GM23338 (cell line): ENCODE data around the gene WWC1.

Source experiments
- EZH2 ChIP-seq: fragments of 200-600 bp; sonication (generic); IDR thresholded peaks from one replicate; pipeline ENCODE4 v1.8.0; 2017; ENCODE audit warnings: antibody characterized with exemption, mild to moderate bottlenecking, low read depth; ENCODE audit not compliant: unreplicated experiment
- TF ChIP-seq, protein P1 (sequence below), 2 experiments: fragments of 200-600 bp in 1 of 2; sonication (generic) in 1 of 2; conservative IDR thresholded peaks; 2 replicates each; pipeline versions ENCODE4 v1.5.1 to v1.6.1; 2016 to 2017; ENCODE audit warnings: antibody characterized with exemption in 2 of 2, low read depth in 2 of 2, mild to moderate bottlenecking in 2 of 2, moderate library complexity in 1 of 2

DNA sequence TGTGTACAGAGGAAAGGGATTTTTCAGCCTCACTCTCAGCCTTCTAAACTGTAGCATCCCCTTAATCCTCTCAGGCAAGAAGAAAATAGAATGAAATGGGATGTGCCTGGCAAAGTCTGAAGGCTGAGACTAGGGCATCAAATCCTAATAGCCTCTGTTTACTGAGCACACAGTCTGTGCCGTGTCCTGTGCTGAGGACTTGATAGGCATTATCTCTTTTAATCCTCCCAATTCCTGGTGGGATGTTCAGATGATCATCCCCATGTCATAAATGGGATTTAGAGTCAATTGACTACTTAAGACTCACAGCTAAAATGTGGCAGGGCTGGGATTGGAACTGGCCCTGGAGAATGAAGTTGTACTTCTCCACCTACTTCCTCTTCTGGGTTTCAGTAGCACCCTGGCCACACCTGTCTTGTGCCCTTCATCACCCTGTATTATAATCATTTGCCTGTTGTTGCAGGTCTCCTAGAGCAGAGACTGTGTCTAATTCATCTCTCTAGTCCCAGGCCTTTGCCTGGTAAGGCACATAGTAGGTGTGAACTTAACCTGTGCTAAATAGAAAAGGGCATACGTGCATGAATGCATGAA, 81.0 kb downstream of the WWC1 start:
- TF ChIP-seq, protein P1, sequence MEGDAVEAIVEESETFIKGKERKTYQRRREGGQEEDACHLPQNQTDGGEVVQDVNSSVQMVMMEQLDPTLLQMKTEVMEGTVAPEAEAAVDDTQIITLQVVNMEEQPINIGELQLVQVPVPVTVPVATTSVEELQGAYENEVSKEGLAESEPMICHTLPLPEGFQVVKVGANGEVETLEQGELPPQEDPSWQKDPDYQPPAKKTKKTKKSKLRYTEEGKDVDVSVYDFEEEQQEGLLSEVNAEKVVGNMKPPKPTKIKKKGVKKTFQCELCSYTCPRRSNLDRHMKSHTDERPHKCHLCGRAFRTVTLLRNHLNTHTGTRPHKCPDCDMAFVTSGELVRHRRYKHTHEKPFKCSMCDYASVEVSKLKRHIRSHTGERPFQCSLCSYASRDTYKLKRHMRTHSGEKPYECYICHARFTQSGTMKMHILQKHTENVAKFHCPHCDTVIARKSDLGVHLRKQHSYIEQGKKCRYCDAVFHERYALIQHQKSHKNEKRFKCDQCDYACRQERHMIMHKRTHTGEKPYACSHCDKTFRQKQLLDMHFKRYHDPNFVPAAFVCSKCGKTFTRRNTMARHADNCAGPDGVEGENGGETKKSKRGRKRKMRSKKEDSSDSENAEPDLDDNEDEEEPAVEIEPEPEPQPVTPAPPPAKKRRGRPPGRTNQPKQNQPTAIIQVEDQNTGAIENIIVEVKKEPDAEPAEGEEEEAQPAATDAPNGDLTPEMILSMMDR (conservative IDR thresholded peaks at IDR 0.05; ENCODE audit: low read depth in 2 of 2) = no peak
- TF ChIP-seq EZH2 = no peak
